GM19025 (cell line): ENCODE data around the gene PBX4.
A peak's percentile ranks its signal among the peaks of the same experiment; 100 is the strongest.
"Not testable (repeated sequence)": the region's sequence is repeated elsewhere in the genome, so short reads cannot be mapped to it uniquely, and the experiment has no call there.

Experiments used
- ATAC-seq: cut with Tn5 transposase; IDR thresholded peaks from one replicate; pipeline ENCODE4 v1.9.1; 2021; ENCODE audit warnings: mild to moderate bottlenecking, low read depth, moderate library complexity; ENCODE audit not compliant: unreplicated experiment

Gene PBX4

DNA sequence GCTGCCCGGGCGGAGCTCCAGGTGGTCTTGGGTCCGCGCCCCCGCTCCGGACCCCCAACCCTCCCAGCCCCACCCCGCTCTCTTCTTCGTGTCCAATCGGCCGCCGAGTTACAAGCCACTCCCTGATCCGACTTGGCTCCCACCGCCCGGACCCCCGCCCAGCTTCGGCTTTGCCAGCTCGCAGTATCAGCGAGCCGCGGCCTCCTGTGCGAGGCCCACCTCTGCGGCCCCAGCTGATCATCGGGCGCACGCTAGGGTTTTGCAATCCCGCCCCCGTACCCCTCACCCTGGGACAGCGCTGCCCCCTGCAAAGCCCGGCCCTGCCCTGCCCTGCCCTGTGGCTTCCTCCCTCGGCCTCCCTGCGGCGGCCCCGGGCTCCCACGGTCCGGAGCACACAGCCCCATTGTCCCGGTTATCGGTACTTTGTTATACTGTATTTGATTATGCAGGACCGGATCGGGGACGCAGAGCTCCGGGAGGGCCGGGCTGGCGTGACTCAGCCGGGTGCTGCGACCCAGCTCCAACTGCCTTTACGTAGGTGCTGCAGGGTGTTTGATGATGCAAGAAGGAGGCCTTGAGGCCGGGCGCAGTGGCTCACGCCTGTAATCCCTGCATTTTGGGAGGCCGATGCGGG, 10.1 kb upstream of the PBX4 start:
- ATAC-seq: peak; percentile 8

DNA sequence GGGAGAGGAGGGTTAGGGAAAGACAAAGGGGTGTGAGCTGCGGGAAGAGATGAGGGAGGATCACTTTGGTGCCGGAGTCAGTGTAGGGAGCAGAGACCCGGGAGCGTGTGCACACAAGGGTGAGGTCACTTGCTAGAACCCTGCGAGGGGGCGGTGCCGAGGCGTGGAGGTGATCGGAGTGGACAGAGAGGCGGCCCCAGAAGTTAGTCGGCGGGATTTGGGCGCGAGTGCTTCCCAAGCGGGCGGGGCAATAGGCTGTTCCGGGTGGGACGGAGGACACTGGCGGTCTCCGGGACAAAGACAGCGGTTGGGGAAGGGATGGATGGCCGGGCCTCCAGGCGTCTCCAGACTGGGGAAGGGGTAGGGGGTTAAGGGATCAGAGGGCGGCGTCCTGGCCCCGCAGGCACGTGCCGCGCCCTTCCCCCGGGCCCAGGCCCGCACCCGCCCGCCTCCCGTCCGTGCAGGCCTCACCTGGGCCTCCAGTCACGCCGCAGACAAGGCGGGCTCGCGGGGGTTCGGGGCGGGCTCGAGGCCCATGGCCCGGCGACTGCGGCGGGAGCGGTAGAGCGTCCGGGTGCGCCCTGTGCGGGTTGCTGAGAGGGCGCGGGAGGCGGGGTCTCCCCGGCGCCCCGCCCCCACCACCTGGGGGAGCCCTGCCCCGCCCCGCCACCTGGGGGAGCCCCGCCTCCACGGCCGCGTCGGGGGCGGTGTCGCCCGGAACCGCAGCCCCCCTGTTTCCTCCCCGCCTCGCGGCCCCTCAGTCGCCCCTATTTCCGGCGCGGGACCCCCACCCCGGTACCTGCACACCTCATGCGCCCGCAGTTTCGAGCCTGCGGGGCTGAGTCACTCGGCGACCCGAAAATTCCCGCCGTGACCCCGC, 9.4 kb upstream of the PBX4 start, which contains the start of gene LPAR2:
Gene LPAR2, minus strand, starts transcription at position 600 of the 880 bp plus-strand sequence. CDS start 945 bp downstream, outside the sequence.
- peak; percentile 64 for ATAC-seq

DNA sequence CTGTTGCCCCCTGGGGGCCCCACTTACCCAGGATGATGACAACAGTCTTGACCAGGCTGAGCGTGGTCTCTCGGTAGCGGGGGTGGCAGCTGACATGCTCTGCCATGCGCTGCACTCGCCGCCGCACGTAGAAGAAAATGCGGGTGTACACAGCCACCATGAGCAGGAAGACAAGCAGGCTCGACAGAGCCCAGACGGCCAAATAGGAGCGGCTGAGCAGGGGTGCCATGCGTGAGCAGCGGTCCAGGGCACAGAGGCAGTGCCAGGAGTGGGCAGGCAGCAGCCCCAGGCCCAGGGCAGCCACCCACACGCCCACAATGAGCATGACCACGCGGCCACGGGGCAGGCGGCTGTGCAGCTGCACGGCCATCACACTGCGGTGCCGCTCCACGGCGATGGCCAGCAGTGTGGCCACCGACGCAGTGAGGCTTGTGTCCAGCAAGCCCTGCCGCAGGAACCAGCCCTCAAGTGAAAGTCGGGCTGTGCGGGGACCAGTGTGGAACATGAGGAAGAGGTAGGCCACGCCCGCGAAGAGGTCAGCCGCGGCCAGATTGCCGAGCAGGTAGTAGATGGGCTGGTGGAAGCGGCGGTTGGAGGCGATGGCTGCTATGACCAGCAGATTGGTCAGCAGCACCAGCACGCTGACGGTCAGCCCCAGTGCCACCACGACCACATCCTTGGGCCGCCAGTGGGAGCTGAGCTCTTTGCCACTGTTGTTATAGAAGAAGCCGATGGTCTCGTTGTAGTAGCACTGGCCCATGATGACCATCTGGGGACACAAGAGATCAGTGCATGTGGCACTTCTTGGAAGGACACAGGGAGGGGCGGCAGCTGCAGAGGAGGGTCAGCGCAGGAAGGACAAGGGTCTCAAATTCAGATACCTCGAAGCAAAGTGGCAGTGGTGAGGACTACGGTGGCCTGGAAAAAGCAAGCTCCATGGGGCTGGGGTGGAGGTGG, 8.3 kb upstream of the PBX4 start:
- no peak for ATAC-seq

DNA sequence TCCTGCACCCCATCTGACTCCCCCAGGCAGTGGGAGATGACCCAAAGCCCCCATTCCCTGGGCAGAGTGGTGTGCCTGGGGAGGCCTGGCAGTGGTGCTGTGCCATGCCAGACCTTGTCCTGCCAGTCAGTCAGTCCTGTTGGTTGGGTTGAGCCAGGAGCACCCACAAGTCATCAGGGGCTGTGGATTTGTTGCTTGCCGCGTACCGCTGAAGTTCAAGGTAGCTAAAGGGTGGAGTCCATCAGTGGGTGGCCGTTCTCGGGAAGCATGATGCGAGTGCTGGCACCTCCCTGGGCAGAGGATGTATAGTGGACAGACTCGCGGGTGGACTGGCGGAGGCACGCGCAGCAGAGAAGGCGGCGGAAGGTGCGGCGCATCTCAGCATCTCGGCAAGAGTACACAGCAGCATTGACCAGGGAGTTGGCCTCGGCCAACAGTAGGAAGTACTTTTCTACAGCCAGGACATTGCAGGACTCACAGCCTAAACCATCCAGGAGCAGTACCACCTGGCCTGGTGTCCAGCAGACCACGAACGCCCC, 5.6 kb upstream of the PBX4 start:
- ATAC-seq: no peak

DNA sequence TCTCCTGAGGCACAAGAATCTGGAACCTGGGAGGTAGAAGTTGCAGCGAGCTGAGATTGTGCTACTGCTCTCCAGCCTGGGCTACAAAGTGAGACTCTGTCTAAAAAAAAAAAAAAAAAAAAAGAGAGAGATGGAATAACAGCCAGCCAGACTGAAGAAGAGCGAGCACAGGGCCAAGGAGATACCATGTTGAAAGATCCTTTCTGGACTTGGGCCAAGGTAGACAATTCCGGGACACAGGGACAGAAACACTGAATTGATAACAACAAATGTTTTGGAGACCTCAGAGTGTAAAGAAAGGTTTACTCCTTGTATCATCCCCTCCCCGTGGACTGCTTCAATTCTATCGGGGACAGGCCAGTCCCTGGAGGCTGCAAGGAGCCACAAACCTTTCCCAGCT, 4.9 kb upstream of the PBX4 start:
- ATAC-seq: no peak

DNA sequence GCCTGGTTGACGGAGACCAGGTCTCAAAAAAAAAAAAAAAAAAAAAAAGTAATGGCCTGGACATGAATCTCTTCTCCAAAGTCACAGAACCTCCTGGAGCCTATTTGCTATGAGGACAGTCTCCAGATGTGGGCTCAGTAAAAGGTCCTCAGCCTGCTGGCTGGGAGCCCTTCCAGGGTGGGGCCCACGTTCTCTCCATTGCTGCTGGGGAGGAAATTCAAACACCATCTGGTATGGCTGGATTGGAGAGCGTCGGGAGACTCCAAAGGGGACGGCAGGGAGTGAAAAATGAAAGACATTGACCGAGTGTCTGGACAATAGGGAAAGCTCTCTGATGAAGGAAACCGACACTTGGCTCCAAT, 1.3 kb upstream of the PBX4 start:
- no peak for ATAC-seq

DNA sequence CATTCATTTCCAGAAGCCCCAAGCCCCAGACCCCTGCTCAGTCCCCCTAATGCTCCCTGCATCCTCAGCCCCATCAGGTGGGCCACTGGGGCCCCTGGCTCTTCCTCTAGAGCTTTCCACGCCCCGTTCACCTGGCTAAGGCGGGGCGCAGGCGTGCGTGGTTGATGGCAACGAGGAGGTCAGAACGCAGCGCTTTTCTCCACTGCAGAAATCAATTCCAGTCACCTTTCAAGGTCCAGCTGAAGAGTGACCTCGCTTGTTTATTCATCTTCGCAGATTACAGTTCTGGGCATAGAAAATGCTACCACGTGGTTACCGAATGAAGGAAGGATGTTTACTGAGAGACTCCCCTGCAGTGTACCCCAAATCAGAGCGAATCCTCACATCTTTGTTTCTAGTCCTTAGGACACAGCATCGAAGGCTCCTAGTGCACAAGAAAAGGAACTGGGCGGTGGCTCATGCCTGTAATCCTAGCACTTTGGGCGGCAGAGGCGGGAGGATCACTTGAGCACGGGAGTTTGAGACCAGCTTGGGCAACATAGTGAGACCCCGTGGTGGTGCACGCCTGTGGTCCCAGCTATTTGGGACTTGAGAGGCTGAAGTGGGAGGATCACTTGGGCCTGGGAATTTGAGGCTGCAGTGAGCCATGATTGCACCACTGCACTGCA, 828 bp upstream of the PBX4 start:
- no peak for ATAC-seq

DNA sequence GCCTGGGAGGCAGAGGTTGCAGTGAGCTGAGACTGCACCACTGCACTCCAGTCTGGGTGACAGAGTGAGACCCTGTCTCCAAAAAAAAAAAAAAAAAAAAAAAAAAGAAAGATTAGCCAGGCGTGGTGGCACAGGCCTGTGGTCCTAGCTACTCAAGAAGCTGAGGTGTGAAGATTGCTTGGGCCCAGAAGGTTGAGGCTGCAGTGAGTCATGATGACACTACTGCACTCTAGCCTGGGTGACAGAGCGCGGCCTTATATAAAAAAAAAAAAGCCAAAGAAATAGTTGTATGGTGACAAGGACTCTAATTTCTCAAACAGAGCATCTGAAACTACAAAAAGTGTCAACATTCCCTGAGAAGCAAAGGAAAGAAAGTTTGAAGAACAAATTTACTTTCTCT, 3.4 kb downstream of the PBX4 start:
- no peak for ATAC-seq

DNA sequence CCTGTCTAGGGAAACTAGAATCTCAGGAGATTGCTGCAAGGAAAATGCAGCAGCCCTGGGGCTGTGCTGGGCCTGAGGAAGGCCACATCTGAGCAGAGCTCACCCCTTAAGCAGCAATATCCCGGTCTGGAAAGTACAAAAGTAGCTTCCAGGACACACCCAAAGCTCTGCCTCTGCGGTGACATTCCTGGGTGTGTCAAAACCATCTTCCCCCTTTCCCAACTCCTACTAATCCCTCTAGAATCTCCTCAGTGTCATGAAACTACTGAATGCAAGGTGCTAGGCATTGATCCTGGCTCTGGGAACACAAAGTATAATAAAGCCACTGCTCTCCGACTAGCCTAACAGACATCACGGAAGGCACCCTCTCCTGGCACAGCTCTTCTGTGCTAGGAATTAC, 5.0 kb downstream of the PBX4 start:
- no peak for ATAC-seq

DNA sequence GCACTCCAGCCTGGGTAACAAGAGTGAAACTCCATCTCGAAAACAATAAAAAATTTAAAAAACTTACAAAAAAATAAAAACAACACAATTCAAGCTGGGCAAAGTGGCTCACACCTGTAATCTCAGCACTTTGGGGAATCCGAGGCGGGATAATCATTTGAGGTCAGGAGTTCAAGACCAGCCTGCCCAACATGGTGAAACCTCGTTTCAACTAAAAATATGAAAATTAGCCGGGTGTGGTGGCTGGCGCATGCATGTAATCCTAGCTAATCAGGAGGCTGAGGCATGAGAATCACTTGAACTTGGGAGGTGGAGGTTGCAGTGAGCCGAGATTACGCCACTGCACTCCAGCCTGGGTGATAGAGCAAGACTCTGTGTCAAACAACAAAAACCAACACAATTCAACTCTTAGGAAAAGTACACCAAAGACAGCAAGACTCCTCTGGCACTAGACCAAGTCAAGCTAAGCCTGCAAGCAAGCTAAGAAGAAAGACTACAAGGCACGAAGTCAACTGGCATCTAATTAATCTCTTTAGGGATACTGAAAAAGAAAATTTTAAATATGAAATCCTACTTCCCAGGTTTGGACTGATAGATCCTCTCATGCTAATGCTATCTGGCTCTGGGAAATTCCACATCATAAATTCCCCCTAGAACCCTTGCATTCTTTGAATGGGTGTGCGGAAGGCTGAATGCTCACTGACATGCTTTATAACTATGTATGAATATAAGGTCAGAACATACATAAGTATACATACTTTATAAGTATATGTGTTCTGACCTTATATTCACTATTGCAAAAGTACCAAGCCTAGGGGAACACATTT, 7.9 kb downstream of the PBX4 start:
- no peak for ATAC-seq

DNA sequence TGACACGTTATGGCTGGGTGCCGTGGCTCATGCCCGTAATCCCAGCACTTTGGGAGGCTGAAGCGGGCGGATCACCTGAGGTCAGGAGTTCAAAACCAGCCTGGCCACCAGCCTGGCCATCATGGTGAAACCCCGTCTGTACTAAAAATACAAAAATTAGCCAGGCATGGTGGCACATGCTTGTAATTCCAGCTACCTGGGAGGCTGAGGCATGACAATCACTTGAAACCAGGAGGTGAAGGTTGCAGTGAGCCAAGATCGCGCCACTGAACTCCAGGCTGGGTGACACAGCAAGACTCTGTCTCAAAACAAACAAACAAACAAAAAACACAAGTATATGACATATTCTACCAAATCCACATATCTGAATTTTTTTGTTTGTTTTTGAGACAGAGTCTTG, 11.8 kb downstream of the PBX4 start:
- not testable (repeated sequence) for ATAC-seq

DNA sequence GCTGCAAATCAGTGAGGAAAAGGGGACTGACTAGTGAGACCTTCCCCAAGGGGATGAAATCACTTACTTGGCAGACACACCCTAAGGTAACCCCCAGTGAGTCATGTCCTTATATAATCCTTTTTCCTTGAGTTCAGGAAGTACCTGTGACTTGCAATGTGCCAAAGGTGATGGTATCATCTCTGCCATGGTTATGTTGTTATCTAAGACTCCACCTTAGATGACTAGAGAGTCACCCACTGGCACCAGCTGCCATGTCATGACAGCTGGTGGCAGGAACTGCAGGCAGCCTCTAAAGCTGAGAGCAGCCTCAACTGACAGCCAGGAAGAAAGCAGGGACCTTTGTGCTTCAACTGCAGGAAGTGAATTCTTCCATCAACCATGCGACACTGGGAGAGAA, 12.5 kb downstream of the PBX4 start:
- ATAC-seq: no peak

DNA sequence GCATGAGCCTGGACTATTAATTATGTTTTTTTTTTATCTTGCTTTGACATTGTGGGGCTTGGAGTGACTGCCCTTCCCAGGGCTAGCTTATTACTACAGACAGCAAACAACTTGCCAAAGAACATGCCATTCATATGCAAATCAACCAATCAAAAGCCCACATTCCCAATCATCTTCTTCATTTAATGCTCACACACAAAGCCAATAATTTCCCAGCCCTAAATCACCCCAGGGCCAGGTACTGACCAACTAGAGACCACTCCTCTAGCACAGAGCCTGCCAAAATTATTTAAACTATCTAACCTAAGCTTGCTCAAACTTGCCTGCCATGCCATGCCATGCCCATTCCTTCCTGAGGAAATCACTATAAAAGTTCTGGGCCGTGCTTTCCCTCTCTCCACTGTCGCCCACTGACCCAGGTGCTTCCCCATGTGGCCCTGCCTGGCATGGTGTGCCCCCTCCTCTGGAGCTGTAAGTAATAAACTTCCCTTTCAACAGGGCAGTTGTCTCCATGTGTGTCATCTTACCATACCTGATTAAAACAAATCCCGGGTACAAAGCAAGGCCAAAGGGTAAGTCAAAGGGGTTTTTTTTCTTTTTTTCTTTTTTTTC, 15.7 kb downstream of the PBX4 start:
- no peak for ATAC-seq

DNA sequence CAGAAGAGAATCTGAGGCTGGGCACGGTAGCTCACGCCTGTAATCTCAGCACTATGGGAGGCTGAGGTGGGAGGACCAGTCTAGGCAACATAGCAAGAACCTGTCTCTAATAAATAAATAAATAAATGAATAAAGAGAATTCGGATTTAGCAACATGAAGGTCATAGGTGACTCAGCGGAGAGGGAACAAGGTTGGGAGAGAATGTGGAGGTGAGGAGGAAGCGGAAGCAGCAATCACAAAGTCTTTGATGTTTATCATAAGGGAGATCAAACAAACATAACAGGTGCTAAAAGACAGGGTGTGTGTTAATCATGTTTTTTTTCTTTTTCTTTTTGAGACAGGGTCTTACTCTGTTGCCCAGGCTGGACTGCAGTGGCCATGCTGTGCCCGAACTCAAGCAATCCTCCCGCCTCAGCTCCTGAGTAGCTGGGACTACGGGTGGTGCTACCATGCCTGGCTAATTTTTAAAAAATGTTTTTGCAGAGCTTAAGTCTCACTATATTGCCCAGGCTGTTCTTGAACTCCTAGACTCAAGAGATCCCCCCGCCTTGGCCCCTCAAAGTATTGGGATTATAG, 16.3 kb downstream of the PBX4 start:
- ATAC-seq: no peak

DNA sequence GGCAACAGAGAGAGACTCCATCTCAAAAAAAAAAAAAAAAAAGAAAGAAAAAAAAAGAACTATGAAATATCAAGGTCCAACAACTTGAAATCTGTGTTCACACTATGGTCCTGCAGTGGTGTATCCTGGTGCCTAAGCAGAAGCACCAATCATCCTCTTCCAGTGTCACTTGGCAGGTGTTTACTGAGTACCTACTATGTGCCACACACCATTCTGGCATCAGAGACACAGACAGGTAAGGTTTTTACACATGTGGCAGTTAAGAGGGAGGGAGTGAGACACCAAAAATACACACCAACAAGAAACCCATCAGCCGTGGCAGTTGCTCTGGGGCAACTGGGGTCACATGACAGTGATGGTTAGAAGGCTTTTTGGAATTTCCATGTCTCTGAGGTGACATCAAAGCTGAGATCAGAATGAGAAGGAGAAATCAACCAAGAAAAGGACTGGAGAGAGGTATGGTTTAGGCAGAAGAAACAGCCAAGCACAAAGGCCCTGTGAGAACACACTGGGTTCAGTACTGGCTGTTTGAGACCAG, 17.6 kb downstream of the PBX4 start:
- ATAC-seq: no peak

DNA sequence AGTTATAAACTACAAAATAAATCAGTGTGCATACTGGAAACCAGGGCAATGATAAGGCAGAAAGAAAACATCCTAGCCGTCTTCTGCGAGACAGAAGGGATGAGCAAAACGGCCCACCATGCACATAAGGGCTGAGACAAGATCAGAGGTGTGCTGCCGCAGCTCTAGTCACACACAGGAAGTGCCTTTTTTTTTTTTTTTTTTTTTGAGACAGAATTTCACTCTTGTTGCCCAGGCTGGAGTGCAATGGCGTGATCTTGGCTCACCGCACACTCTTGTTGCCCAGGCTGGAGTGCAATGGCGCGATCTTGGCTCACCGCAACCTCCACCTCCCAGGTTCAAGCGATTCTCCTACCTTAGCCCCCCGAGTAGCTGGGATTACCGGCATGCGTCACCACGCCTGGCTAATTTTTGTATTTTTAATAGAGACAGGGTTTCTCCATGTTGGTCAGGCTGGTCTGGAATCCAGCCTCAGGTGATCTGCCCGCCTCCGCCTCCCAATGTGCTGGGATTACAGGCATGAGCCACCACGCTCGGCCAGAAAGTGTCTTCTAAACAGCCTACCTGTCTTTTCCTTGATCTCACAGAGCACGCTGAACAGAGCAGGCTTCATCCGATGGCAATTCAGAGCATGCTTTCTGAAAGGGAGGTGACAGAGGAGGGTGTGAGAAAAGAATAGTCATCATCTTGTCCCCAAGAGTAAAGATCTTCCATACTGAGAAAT, 19.6 kb downstream of the PBX4 start:
- not testable (repeated sequence) for ATAC-seq

DNA sequence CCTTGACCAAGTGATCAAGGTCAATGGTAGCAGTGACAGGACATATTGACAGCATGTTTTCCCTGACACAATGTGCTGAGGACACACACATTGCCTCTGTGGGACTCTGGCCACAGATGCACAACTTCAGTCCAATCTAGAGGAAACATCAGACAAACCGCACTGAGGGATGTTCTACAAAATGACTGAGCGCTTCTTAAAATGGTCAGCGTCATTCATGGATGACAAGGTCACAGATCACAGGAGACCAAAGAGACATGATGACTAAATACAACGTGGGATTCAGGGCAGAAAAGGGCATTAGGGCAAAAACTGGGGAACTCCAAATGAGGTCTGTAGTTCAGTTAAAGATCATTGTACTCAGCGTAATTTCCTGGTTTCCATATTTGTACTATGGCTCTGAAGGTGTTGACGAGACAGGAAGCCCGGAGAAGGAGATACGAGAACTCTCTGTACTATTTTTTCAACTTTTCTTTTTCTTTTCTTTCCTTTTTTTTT, 20.6 kb downstream of the PBX4 start:
- peak; percentile 70 for ATAC-seq
